Measurements from ENCODE around the gene GTF3C2.

GTF3C2 gene

DNA sequence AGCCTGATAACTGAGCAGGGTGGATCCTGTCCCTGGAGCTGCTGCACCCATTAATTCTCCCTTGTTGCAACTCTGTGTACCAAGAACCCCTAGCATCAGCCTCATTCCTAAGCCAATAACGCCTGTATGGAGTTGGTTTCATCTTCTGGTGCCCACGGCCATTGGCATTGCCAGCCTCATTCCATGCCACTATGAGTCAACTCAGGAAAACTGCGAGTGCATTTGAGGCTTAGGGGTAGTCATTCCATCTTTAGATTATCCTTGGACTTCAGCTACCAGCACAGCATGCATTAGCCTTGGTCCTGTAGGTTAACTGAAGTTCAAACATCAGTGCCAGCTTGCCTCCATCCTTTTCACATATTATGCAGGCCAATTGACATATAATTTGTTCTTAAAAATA is 75.7 kb downstream of the GTF3C2 start:
- no peak for DNase-seq (ENCODE audit: low read depth)
- TF ChIP-seq, protein P1, sequence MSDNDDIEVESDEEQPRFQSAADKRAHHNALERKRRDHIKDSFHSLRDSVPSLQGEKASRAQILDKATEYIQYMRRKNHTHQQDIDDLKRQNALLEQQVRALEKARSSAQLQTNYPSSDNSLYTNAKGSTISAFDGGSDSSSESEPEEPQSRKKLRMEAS (IDR thresholded peaks at IDR 0.05; ENCODE audit: low read depth, low read length), result no peak
- TF ChIP-seq, protein P2, sequence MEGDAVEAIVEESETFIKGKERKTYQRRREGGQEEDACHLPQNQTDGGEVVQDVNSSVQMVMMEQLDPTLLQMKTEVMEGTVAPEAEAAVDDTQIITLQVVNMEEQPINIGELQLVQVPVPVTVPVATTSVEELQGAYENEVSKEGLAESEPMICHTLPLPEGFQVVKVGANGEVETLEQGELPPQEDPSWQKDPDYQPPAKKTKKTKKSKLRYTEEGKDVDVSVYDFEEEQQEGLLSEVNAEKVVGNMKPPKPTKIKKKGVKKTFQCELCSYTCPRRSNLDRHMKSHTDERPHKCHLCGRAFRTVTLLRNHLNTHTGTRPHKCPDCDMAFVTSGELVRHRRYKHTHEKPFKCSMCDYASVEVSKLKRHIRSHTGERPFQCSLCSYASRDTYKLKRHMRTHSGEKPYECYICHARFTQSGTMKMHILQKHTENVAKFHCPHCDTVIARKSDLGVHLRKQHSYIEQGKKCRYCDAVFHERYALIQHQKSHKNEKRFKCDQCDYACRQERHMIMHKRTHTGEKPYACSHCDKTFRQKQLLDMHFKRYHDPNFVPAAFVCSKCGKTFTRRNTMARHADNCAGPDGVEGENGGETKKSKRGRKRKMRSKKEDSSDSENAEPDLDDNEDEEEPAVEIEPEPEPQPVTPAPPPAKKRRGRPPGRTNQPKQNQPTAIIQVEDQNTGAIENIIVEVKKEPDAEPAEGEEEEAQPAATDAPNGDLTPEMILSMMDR (IDR thresholded peaks at IDR 0.05; ENCODE audit: low read depth, low read length), result no peak
- TF ChIP-seq MYC (IDR thresholded peaks at IDR 0.05; ENCODE audit: low read depth, low read length) (no peak), POLR2A (IDR thresholded peaks at IDR 0.05; ENCODE audit: extremely low read depth, insufficient read length) (no peak)
- H3K4me3 ChIP-seq (ENCODE audit: low read depth, low read length), result no peak overlapping the region

DNA sequence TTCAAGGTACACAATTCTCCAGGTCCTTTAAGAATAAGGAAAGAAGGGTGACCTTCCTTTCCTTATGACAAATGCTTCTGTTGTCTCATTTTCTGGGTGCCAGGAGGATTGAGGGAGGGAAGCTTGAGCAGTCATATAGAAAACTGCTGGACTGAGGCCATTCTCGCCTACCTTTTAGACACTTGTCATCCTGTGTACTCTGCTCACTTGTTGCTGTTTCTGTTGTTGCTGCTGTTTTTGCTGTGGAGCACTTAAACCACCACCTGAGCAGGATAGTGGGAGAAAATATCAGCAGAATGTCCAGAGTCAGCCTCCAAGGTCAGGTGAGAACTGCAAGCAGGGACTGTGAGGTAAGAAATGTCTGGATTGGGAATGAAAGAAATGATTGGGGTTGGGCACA is 78.6 kb downstream of the GTF3C2 start:
- TF ChIP-seq, protein P1 (IDR thresholded peaks at IDR 0.05; ENCODE audit: low read depth, low read length), result no peak
- TF ChIP-seq, protein P2 (IDR thresholded peaks at IDR 0.05; ENCODE audit: low read depth, low read length), result no peak
- no peak for TF ChIP-seq POLR2A (IDR thresholded peaks at IDR 0.05; ENCODE audit: extremely low read depth, insufficient read length)
- TF ChIP-seq MYC (IDR thresholded peaks at IDR 0.05; ENCODE audit: low read depth, low read length), result no peak

More for the DNA sequence above, 78.6 kb downstream of the GTF3C2 start:
- H3K4me3 ChIP-seq (ENCODE audit: low read depth, low read length), result no peak overlapping the region
- no peak for DNase-seq (ENCODE audit: low read depth)
